Measurements from ENCODE around the gene TCEAL5. TPM values are rescaled to one million over a fixed set of nuclear protein-coding genes. Genes with fewer than 3 reads are reported as not detected.

TCEAL5 gene
- total RNA-seq, 1 donor from 2014 or later = 0.36 TPM

DNA sequence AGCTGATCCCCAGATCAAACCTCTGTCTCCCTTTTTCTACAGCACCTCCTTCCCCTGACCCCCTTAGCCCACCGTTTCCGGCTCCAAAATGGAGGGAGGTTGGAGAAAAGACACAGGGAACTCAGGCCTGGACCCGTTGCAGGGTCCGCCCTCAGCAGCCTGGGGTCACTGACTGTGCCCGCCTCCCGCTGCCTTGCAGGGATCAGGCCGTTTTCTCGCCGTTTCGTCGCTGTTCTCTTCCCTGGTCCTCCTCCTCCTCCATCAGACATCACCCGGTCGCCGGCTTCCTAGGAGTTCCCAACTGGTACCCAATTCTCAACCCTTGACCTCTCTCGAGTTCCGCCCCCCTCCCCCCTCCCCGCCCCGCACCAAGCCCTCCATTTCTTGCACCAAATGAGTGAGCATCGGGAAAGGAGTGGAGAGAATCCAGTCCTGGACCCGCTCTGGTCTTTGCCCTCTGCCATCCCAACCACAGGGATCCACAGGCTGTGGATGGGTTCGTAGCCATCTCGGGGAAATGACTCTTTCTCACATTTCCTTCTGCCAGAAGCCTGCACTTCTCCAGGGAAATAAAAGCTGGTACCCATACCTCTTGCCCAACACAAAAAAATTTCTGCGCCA is 493 bp downstream of the TCEAL5 start:
- Histone ChIP-seq H3K4me1 (ENCODE audit: insufficient read depth, low read length) (no peaks in the 10 kb centered on the region), H3K79me2 (ENCODE audit: insufficient read depth, low read length) (no peaks in the 10 kb centered on the region), H4K20me1 (ENCODE audit: insufficient read depth, low read length) (no peaks in the 10 kb centered on the region), H3K27ac (ENCODE audit: low read depth, low read length) (no peak overlapping the region), H3K4me2 (ENCODE audit: low read length) (peak overlapping the region; percentile 62), H3K9me3 (ENCODE audit: insufficient read depth, low read depth, low read length) (no peaks in the 10 kb centered on the region), H3K27me3 (ENCODE audit: insufficient read depth, low read length) (peaks cover 15% of the 10 kb centered on the region), H2AFZ (ENCODE audit: low read depth, low read length) (no peak overlapping the region), H3K4me3 (ENCODE audit: insufficient read depth, low read depth, low read length) (no peak overlapping the region), H3K9ac (ENCODE audit: low read length) (no peak overlapping the region), H3K36me3 (ENCODE audit: insufficient read depth, low read length) (no peaks in the 10 kb centered on the region)
- H3K4me3 Mint-ChIP-seq (ENCODE audit: unreplicated experiment) = no peak overlapping the region
- TF ChIP-seq EZH2 (IDR thresholded peaks at IDR 0.05; ENCODE audit: insufficient read depth, low read length) = no peak
- TF ChIP-seq, protein P1, sequence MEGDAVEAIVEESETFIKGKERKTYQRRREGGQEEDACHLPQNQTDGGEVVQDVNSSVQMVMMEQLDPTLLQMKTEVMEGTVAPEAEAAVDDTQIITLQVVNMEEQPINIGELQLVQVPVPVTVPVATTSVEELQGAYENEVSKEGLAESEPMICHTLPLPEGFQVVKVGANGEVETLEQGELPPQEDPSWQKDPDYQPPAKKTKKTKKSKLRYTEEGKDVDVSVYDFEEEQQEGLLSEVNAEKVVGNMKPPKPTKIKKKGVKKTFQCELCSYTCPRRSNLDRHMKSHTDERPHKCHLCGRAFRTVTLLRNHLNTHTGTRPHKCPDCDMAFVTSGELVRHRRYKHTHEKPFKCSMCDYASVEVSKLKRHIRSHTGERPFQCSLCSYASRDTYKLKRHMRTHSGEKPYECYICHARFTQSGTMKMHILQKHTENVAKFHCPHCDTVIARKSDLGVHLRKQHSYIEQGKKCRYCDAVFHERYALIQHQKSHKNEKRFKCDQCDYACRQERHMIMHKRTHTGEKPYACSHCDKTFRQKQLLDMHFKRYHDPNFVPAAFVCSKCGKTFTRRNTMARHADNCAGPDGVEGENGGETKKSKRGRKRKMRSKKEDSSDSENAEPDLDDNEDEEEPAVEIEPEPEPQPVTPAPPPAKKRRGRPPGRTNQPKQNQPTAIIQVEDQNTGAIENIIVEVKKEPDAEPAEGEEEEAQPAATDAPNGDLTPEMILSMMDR (IDR thresholded peaks at IDR 0.05; ENCODE audit: insufficient read depth, low read depth, low read length) = no peak
- no peak overlapping the region for H3K27ac Mint-ChIP-seq (ENCODE audit: unreplicated experiment)
- H3K27me3 Mint-ChIP-seq (ENCODE audit: low read depth, unreplicated experiment) = peaks cover 42% of the 10 kb centered on the region
- FAIRE-seq (no peak), DNase-seq (ENCODE audit: low read depth) (no peak)
- H3K4me1 Mint-ChIP-seq (ENCODE audit: low read depth, unreplicated experiment) = no peaks in the 10 kb centered on the region
- H3K36me3 Mint-ChIP-seq (ENCODE audit: low read depth, unreplicated experiment) = no peaks in the 10 kb centered on the region
- no peaks in the 10 kb centered on the region for H3K9me3 Mint-ChIP-seq (ENCODE audit: unreplicated experiment)

GRCh38 chrX:103274284-103274683 is 2.3 kb downstream of the TCEAL5 start:
- Histone ChIP-seq H3K9me3 (ENCODE audit: insufficient read depth, low read depth, low read length) (no peaks in the 10 kb centered on the region), H3K79me2 (ENCODE audit: insufficient read depth, low read length) (no peaks in the 10 kb centered on the region), H3K36me3 (ENCODE audit: insufficient read depth, low read length) (no peaks in the 10 kb centered on the region), H3K4me3 (ENCODE audit: insufficient read depth, low read depth, low read length) (no peak overlapping the region), H3K27ac (ENCODE audit: low read depth, low read length) (no peak overlapping the region), H2AFZ (ENCODE audit: low read depth, low read length) (no peak overlapping the region), H3K27me3 (ENCODE audit: insufficient read depth, low read length) (peaks cover 15% of the 10 kb centered on the region), H3K9ac (ENCODE audit: low read length) (no peak overlapping the region), H3K4me2 (ENCODE audit: low read length) (no peak overlapping the region), H3K4me1 (ENCODE audit: insufficient read depth, low read length) (no peaks in the 10 kb centered on the region), H4K20me1 (ENCODE audit: insufficient read depth, low read length) (no peaks in the 10 kb centered on the region)
- no peaks in the 10 kb centered on the region for H3K9me3 Mint-ChIP-seq (ENCODE audit: unreplicated experiment)
- H3K27ac Mint-ChIP-seq (ENCODE audit: unreplicated experiment) = no peak overlapping the region
- H3K27me3 Mint-ChIP-seq (ENCODE audit: low read depth, unreplicated experiment) = peaks cover 42% of the 10 kb centered on the region
- no peaks in the 10 kb centered on the region for H3K36me3 Mint-ChIP-seq (ENCODE audit: low read depth, unreplicated experiment)
- FAIRE-seq (peak; percentile 50), DNase-seq (ENCODE audit: low read depth) (no peak)
- H3K4me3 Mint-ChIP-seq (ENCODE audit: unreplicated experiment) = no peak overlapping the region
- TF ChIP-seq, protein P1 (IDR thresholded peaks at IDR 0.05; ENCODE audit: insufficient read depth, low read depth, low read length) = no peak
- no peak for TF ChIP-seq EZH2 (IDR thresholded peaks at IDR 0.05; ENCODE audit: insufficient read depth, low read length)
- no peaks in the 10 kb centered on the region for H3K4me1 Mint-ChIP-seq (ENCODE audit: low read depth, unreplicated experiment)

GRCh38 chrX:103258275-103258674 is 18.3 kb downstream of the TCEAL5 start:
- Histone ChIP-seq H3K4me3 (ENCODE audit: insufficient read depth, low read depth, low read length) (no peak overlapping the region), H3K27me3 (ENCODE audit: insufficient read depth, low read length) (no peaks in the 10 kb centered on the region), H3K4me1 (ENCODE audit: insufficient read depth, low read length) (no peaks in the 10 kb centered on the region), H3K79me2 (ENCODE audit: insufficient read depth, low read length) (peaks cover 19% of the 10 kb centered on the region), H2AFZ (ENCODE audit: low read depth, low read length) (no peak overlapping the region), H3K36me3 (ENCODE audit: insufficient read depth, low read length) (peaks cover 2% of the 10 kb centered on the region), H3K9me3 (ENCODE audit: insufficient read depth, low read depth, low read length) (no peaks in the 10 kb centered on the region), H4K20me1 (ENCODE audit: insufficient read depth, low read length) (no peaks in the 10 kb centered on the region), H3K27ac (ENCODE audit: low read depth, low read length) (no peak overlapping the region), H3K9ac (ENCODE audit: low read length) (no peak overlapping the region), H3K4me2 (ENCODE audit: low read length) (no peak overlapping the region)
- H3K4me1 Mint-ChIP-seq (ENCODE audit: low read depth, unreplicated experiment) = peaks cover 4% of the 10 kb centered on the region
- no peak overlapping the region for H3K4me3 Mint-ChIP-seq (ENCODE audit: unreplicated experiment)
- TF ChIP-seq, protein P1 (IDR thresholded peaks at IDR 0.05; ENCODE audit: insufficient read depth, low read depth, low read length) = no peak
- no peak for TF ChIP-seq EZH2 (IDR thresholded peaks at IDR 0.05; ENCODE audit: insufficient read depth, low read length)
- no peak for FAIRE-seq
- no peak for DNase-seq (ENCODE audit: low read depth)
- no peaks in the 10 kb centered on the region for H3K9me3 Mint-ChIP-seq (ENCODE audit: unreplicated experiment)
- peaks cover 4% of the 10 kb centered on the region for H3K36me3 Mint-ChIP-seq (ENCODE audit: low read depth, unreplicated experiment)
- H3K27ac Mint-ChIP-seq (ENCODE audit: unreplicated experiment) = no peak overlapping the region
- H3K27me3 Mint-ChIP-seq (ENCODE audit: low read depth, unreplicated experiment) = no peaks in the 10 kb centered on the region

Data from astrocyte (in vitro differentiated cells and primary cell).